ENCODE measurements around the gene CMTM6.
"Not testable (repeated sequence)": the region's sequence is repeated elsewhere in the genome, so short reads cannot be mapped to it uniquely, and the experiment has no call there.

The CMTM6 gene

GRCh38 chr3:32502118-32502945 lies at the start of gene CMTM6:
Gene CMTM6 (minus strand): TSS chr3:32502852. CDS start chr3:32502745, 107 bp downstream.
- peak; percentile 80 for DNase-seq (ENCODE audit: low spot score)

GRCh38 chr3:32552013-32552412 lies 49.4 kb upstream of the CMTM6 start:
- DNase-seq (ENCODE audit: low spot score): no peak

- no peak for DNase-seq (ENCODE audit: low spot score)
Observed at GRCh38 chr3:32551496-32551895, 48.8 kb upstream of the CMTM6 start.

GRCh38 chr3:32551087-32551486 lies 48.4 kb upstream of the CMTM6 start:
- DNase-seq (ENCODE audit: low spot score): no peak

GRCh38 chr3:32545305-32545704 lies 42.7 kb upstream of the CMTM6 start:
- DNase-seq (ENCODE audit: low spot score): no peak

- DNase-seq (ENCODE audit: low spot score): no peak
Observed at GRCh38 chr3:32544894-32545293, 42.2 kb upstream of the CMTM6 start.

GRCh38 chr3:32542807-32543206 lies 40.2 kb upstream of the CMTM6 start:
- DNase-seq (ENCODE audit: low spot score): no peak

- DNase-seq (ENCODE audit: low spot score): no peak
Observed at GRCh38 chr3:32540899-32541298, 38.2 kb upstream of the CMTM6 start.

GRCh38 chr3:32532434-32532833 lies 29.8 kb upstream of the CMTM6 start:
- DNase-seq (ENCODE audit: low spot score): no peak

- DNase-seq (ENCODE audit: low spot score): no peak
Observed at GRCh38 chr3:32531010-32531647, 28.5 kb upstream of the CMTM6 start.

GRCh38 chr3:32525720-32526119 lies 23.1 kb upstream of the CMTM6 start:
- no peak for DNase-seq (ENCODE audit: low spot score)

- DNase-seq (ENCODE audit: low spot score): no peak
Observed at GRCh38 chr3:32522682-32523081, 20.0 kb upstream of the CMTM6 start.

- not testable (repeated sequence) for DNase-seq (ENCODE audit: low spot score)
Observed at GRCh38 chr3:32518921-32519320, 16.3 kb upstream of the CMTM6 start.

- DNase-seq (ENCODE audit: low spot score): not testable (repeated sequence)
Observed at GRCh38 chr3:32516751-32517150, 14.1 kb upstream of the CMTM6 start.

- no peak for DNase-seq (ENCODE audit: low spot score)
Observed at GRCh38 chr3:32511005-32511404, 8.4 kb upstream of the CMTM6 start.

- peak; percentile 49 for DNase-seq (ENCODE audit: low spot score)
Observed at GRCh38 chr3:32510075-32510724, 7.5 kb upstream of the CMTM6 start.

GRCh38 chr3:32508711-32509110 lies 6.1 kb upstream of the CMTM6 start:
- DNase-seq (ENCODE audit: low spot score): no peak

- DNase-seq (ENCODE audit: low spot score): no peak
Observed at GRCh38 chr3:32506466-32506865, 3.8 kb upstream of the CMTM6 start.

- no peak for DNase-seq (ENCODE audit: low spot score)
Observed at GRCh38 chr3:32502946-32503286, 264 bp upstream of the CMTM6 start.

- DNase-seq (ENCODE audit: low spot score): no peak
Observed at GRCh38 chr3:32501783-32502117, 902 bp downstream of the CMTM6 start.

- DNase-seq (ENCODE audit: low spot score): no peak
Observed at GRCh38 chr3:32500880-32501782, 1.5 kb downstream of the CMTM6 start.

GRCh38 chr3:32500231-32500630 lies 2.4 kb downstream of the CMTM6 start:
- DNase-seq (ENCODE audit: low spot score): no peak
